Esophagus squamous epithelium (tissue), 5 donors: ENCODE results near the gene ITIH5. TPM values are rescaled to one million over a fixed set of nuclear protein-coding genes. Genes with fewer than 3 reads are reported as not detected.
"Not testable (repeated sequence)": the region's sequence is repeated elsewhere in the genome, so short reads cannot be mapped to it uniquely, and the experiment has no call there.

Experiments used
- DNase-seq: peaks from one replicate; lab custom pipeline; 2025; lab: John Stamatoyannopoulos, UW
- H3K27ac ChIP-seq, 4 donors: fragments of 200-600 bp; sonication (generic); one replicate each; pipeline ENCODE4 v1.5.1; 2016 to 2019; ENCODE audit warnings: mild to moderate bottlenecking in 1 of 4
- H3K27me3 ChIP-seq, 4 donors: fragments of 200-600 bp; sonication (generic); 1 replicate in 3 of 4; 2 replicates in 1 of 4; pipeline versions ENCODE4 v1.5.1 to v1.6.0; 2017 to 2021; ENCODE audit warnings: antibody characterized with exemption in 1 of 4
- H3K36me3 ChIP-seq, 3 donors: fragments of 200-600 bp; sonication (generic); one replicate each; pipeline ENCODE4 v1.5.1; 2016 to 2019
- H3K4me1 ChIP-seq, 3 donors: fragments of 200-600 bp; sonication (generic); one replicate each; pipeline ENCODE4 v1.5.1; 2017 to 2019
- H3K4me3 ChIP-seq, 4 donors: fragments of 200-600 bp; sonication (generic); 1 replicate in 3 of 4; 2 replicates in 1 of 4; pipeline ENCODE4 v1.5.1; 2016 to 2019; ENCODE audit warnings: mild to moderate bottlenecking in 2 of 4, moderate library complexity in 1 of 4
- H3K9me3 ChIP-seq, 3 donors: fragments of 200-600 bp; sonication (generic); one replicate each; pipeline ENCODE4 v1.5.1; 2016 to 2019
- POLR2A ChIP-seq, 4 donors: fragments of 450-650 bp; IDR thresholded peaks; one replicate each; pipeline ENCODE4 v1.6.1; 2017; ENCODE audit warnings: antibody characterized with exemption in 4 of 4, mild to moderate bottlenecking in 4 of 4, moderate library complexity in 3 of 4
- WGBS, 2 donors: methylation state at CpG; one replicate each; pipeline ENCODE4 v1.1.5; 2018; 5-methylcytosine and 5-hydroxymethylcytosine counted together
- intact Hi-C: fragments of 100-400 bp; cut with DNase I; formaldehyde crosslinking; loops from one replicate; pipeline ENCODE4 v1.15.0; 2022
- total RNA-seq, 4 donors: library from RNA; depleted of rRNA; stranded (reverse); fragments of >200 nt; gene quantifications; one replicate each; pipeline ENCODE4 v1.1.0, GENCODE V29; 2016
- TF ChIP-seq, protein P1 (sequence below), 6 experiments: fragments of 450-650 bp in 4 of 6; fragments of 200-600 bp in 2 of 6; sonication (generic) in 2 of 6; IDR thresholded peaks; one replicate each; pipeline ENCODE4 v1.5.1; 2016 to 2019; ENCODE audit warnings: antibody characterized with exemption in 6 of 6, mild to moderate bottlenecking in 4 of 6, moderate library complexity in 4 of 6
- donor health status: DM: yes; HTN: yes; CAD: no.

Gene ITIH5
- total RNA-seq, 4 donors from 2014 or later, result 2.2 to 21.4 (median 3.3) TPM

DNA sequence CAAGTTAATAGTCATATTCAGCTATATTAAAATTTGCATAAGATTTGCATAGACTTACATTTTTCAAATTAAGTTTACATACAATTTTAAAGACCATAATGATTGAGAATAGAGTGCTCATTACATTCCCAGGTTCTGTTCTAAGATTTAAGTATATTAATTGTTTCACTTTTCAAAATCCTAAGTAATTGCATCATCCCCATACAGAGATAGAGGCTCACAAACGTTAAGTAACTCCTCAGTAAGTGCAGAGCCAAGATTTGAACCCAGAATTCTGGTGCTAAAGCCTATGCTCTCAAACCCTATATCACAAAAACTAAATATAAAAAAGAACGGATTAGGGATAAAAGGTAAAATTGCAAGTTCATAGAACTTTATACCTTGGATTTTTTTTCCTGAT lies 2.1 kb downstream of the ITIH5 start:
- no peak for TF ChIP-seq POLR2A (IDR thresholded peaks at IDR 0.05)
- TF ChIP-seq, protein P1, sequence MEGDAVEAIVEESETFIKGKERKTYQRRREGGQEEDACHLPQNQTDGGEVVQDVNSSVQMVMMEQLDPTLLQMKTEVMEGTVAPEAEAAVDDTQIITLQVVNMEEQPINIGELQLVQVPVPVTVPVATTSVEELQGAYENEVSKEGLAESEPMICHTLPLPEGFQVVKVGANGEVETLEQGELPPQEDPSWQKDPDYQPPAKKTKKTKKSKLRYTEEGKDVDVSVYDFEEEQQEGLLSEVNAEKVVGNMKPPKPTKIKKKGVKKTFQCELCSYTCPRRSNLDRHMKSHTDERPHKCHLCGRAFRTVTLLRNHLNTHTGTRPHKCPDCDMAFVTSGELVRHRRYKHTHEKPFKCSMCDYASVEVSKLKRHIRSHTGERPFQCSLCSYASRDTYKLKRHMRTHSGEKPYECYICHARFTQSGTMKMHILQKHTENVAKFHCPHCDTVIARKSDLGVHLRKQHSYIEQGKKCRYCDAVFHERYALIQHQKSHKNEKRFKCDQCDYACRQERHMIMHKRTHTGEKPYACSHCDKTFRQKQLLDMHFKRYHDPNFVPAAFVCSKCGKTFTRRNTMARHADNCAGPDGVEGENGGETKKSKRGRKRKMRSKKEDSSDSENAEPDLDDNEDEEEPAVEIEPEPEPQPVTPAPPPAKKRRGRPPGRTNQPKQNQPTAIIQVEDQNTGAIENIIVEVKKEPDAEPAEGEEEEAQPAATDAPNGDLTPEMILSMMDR (IDR thresholded peaks at IDR 0.05), result no peak
- Histone ChIP-seq H3K4me1 (peaks cover 7 to 33% (median 7%) of the 10 kb centered on the region in 3 donors), H3K27me3 (peaks cover 0 to 68% (median 0%) of the 10 kb centered on the region in 4 donors), H3K9me3 (no peaks in the 10 kb centered on the region), H3K36me3 (no peaks in the 10 kb centered on the region), H3K27ac (peak overlapping the region in 1 of 4 donors; percentile 75), H3K4me3 (no peak overlapping the region)
- 45 to 50% methylated on average over 2 of the region's 2 CpGs for WGBS, 2 donors
- no peak for DNase-seq
- intact Hi-C loops, result no loop called here

DNA sequence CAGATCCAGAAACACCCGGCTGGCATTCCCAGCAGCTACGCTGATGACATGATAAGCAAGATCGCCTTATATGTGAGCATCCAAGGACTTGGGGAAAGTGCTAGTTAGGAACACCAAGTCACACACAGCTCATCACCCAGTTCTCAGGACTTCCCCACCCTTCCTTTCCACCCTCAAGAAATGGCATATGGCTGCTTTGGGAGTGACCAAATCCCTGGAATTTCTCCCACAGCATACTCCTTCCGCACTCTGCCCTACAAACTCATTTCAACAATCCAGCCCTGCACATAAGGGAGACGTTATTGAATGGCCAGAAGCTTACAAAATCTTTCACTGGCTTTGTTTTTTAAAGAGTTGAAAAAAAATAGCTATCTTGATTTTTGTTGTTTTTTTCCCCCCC lies 4.2 kb downstream of the ITIH5 start:
- 69 to 73% methylated on average over 5 of the region's 5 CpGs for WGBS, 2 donors
- no peak for DNase-seq
- peaks cover 0 to 54% (median 0%) of the 10 kb centered on the region in 4 donors for H3K27me3 ChIP-seq
- no peak for TF ChIP-seq POLR2A (IDR thresholded peaks at IDR 0.05)
- TF ChIP-seq, protein P1 (IDR thresholded peaks at IDR 0.05), result no peak
- intact Hi-C loops, result no loop called here
- H3K9me3 ChIP-seq, result no peaks in the 10 kb centered on the region
- H3K4me3 ChIP-seq, result no peak overlapping the region
- peaks cover 7 to 29% (median 8%) of the 10 kb centered on the region in 3 donors for H3K4me1 ChIP-seq
- no peaks in the 10 kb centered on the region for H3K36me3 ChIP-seq
- peak overlapping the region in 1 of 4 donors; percentile 39 for H3K27ac ChIP-seq

DNA sequence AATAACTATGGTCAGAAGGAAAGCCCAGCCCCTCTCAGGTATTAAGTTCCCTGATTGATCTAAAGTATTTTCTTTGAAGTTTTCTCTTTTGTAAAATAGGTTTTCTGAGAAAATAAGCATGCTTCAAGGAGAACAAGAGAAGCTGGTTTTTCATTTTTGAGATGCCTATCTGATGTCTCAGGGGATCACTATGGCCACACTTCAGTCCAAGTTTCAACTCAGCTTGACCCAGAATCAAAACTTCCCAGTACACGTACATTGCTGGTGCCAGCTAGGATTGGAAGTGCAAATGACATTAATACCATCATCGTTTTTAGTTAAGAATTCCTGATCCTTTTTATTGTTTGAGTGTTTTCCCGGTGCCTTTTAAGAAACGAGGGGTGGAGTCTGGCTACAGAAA lies 7.2 kb downstream of the ITIH5 start:
- Histone ChIP-seq H3K4me1 (peaks cover 0 to 8% (median 8%) of the 10 kb centered on the region in 3 donors), H3K36me3 (no peaks in the 10 kb centered on the region), H3K27me3 (peaks cover 0 to 28% (median 0%) of the 10 kb centered on the region in 4 donors), H3K4me3 (no peak overlapping the region), H3K9me3 (no peaks in the 10 kb centered on the region), H3K27ac (peak overlapping the region; percentile 5 to 53 (median 32))
- intact Hi-C loops, result no loop called here
- 17 to 56% methylated on average over 3 to 4 of the region's 4 CpGs for WGBS, 2 donors
- DNase-seq, result no peak
- no peak for TF ChIP-seq POLR2A (IDR thresholded peaks at IDR 0.05)
- TF ChIP-seq, protein P1 (IDR thresholded peaks at IDR 0.05), result no peak

DNA sequence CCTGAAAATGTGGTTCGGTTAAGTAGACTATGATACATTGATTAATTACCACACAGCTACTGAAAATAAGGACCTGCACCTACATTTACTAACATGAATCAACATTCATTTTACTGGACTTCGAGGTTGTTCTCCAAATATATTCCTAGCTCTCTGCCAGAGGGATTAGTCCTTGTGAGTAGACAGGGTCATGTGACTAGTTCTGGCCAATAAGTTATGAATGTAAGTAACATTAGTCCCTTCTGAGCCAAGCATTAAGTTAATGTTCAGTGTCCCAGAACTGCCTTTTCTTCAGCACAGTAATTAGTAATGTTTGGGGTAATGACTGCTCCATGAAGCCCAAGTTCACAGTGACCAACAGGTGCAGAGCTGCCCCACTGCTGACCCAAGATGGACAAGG lies 9.2 kb downstream of the ITIH5 start:
- Histone ChIP-seq H3K4me1 (peaks cover 0 to 8% (median 5%) of the 10 kb centered on the region in 3 donors), H3K27me3 (peaks cover 0 to 27% (median 0%) of the 10 kb centered on the region in 4 donors), H3K36me3 (no peaks in the 10 kb centered on the region), H3K27ac (peak overlapping the region in 2 of 4 donors; percentile 9 to 52), H3K9me3 (no peaks in the 10 kb centered on the region), H3K4me3 (no peak overlapping the region)
- TF ChIP-seq POLR2A (IDR thresholded peaks at IDR 0.05), result no peak
- TF ChIP-seq, protein P1 (IDR thresholded peaks at IDR 0.05), result no peak
- WGBS, 2 donors, result 41 to 56% methylated on average over 2 of the region's 2 CpGs
- no peak for DNase-seq
- intact Hi-C loops, result no loop called here

DNA sequence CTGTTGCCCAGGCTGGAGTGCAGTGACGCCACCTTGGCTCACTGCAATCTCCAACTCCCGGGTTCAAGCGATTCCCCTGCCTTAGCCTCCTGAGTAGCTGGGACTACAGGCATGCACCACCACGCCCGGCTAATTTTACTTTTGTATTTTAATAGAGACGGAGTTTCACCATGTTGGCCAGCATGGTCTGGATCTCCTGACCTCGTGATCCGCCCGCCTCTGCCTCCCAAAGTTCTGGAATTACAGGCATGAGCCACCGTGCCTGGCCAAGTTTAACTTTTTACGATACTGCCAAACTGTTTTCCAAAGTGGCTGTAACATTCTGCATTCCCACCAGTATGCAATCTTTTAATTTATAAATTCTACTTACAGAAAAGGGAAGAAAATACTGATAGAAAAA lies 9.7 kb downstream of the ITIH5 start:
- Histone ChIP-seq H3K27me3 (peaks cover 0 to 28% (median 0%) of the 10 kb centered on the region in 4 donors), H3K27ac (peak overlapping the region in 2 of 4 donors; percentile 9 to 40)
- 84 to 86% methylated on average over 7 to 11 of the region's 11 CpGs for WGBS, 2 donors
- H3K9me3 ChIP-seq, H3K4me3 ChIP-seq, DNase-seq, H3K36me3 ChIP-seq, intact Hi-C loops, H3K4me1 ChIP-seq: not testable (repeated sequence)
